Ovary (tissue), 3 donors: Measurements from ENCODE around the gene DAPL1.

Experiments
- EP300 ChIP-seq: sonication (generic); formaldehyde crosslinking; IDR thresholded peaks from one replicate; pipeline ENCODE4 v1.6.1; 2017; ENCODE audit warnings: antibody characterized with exemption
- POLR2A ChIP-seq: fragments of 450-650 bp; IDR thresholded peaks from one replicate; pipeline ENCODE4 v1.6.1; 2017; ENCODE audit warnings: antibody characterized with exemption, mild to moderate bottlenecking, moderate library complexity
- TF ChIP-seq, protein P1 (sequence below), 3 donors: fragments of 450-650 bp in 2 of 3; fragments of 200-600 bp in 1 of 3; IDR thresholded peaks; one replicate each; pipeline versions ENCODE4 v1.5.1 to v1.8.0; 2016 to 2022; ENCODE audit warnings: antibody characterized with exemption in 3 of 3, mild to moderate bottlenecking in 1 of 3
- donor health status: DM: no; HTN: no; CAD: no.

DNA sequence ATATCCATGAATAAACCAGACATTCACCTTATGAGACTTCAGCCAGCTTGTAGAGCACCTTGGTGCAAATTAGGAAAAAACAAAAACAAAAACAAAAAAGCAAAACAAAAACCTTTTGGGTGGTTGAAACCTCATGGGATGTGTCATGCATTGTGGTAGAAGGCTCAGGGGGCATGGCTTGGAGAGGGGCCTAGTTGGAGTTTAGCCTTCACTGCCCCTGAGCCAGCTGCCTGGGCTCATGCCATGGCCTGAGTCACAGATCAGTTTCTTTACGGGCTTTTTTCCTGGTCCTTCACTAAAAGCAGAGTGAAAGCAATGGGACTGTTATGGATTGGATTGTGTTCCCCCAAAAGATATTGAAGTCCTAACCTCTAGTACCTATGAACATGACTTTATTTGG lies 22.0 kb upstream of the DAPL1 start:
- TF ChIP-seq, protein P1, sequence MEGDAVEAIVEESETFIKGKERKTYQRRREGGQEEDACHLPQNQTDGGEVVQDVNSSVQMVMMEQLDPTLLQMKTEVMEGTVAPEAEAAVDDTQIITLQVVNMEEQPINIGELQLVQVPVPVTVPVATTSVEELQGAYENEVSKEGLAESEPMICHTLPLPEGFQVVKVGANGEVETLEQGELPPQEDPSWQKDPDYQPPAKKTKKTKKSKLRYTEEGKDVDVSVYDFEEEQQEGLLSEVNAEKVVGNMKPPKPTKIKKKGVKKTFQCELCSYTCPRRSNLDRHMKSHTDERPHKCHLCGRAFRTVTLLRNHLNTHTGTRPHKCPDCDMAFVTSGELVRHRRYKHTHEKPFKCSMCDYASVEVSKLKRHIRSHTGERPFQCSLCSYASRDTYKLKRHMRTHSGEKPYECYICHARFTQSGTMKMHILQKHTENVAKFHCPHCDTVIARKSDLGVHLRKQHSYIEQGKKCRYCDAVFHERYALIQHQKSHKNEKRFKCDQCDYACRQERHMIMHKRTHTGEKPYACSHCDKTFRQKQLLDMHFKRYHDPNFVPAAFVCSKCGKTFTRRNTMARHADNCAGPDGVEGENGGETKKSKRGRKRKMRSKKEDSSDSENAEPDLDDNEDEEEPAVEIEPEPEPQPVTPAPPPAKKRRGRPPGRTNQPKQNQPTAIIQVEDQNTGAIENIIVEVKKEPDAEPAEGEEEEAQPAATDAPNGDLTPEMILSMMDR (IDR thresholded peaks at IDR 0.05): no peak
- TF ChIP-seq POLR2A: no peak
- no peak for TF ChIP-seq EP300
